Left colon (tissue), 2 donors: ENCODE data around the gene GLCCI1. TPM values are rescaled to one million over a fixed set of nuclear protein-coding genes. Genes with fewer than 3 reads are reported as not detected.
A peak's percentile ranks its signal among the peaks of the same experiment; 100 is the strongest.

ENCODE experiments used
- ATAC-seq: fragments of 200-7000 bp; cut with Tn5 transposase; one replicate; pipeline ENCODE4 v1.9.1; 2020; ENCODE audit warnings: mild to moderate bottlenecking, moderate library complexity
- DNase-seq, 2 donors: peaks; one replicate each; pipeline ENCODE4 v3.0.0-alpha.2; 2020
- intact Hi-C, 2 donors: fragments of 100-400 bp; cut with DNase I in 1 of 2; cut with micrococcal nuclease in 1 of 2; formaldehyde crosslinking; loops; one replicate each; pipeline versions ENCODE4 v1.11.2 to v1.14.0; 2022; cut with DNase I, micrococcal nuclease
- total RNA-seq, 2 donors: library from RNA; stranded (reverse); fragmentation: NEBNext Ultra II Directional; extraction: Animal tissue kit (Norgen Biotek cat#: 25700); gene quantifications; one replicate each; pipeline ENCODE4 v1.2.1, GENCODE V29; 2021
- donor health status: DM: no; HTN: no; CAD: no.
- donor health status: DM: yes; HTN: yes; CAD: no.

Gene GLCCI1
- total RNA-seq, 2 donors from 2014 or later = 10.5 to 12.3 TPM

DNA sequence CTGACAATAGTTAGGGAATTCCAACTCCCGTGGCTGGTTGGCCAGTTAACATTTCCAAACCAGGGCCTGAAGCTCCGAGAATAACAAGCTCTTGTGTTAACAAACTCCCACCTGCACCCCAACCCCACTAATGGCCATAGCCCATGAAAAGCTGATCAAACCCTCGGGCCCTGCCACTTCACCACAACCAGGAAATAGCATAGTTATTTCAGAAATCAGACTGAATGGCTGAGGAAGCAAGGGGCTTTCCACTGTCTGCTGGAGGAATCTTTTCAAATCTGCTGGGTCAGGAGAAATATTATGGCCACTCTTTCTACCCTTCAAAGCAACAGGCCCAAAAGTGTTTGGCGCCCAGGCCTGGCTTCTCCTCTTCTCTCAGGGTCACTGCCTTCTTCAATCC is 145.6 kb downstream of the GLCCI1 start:
- intact Hi-C loops = no loop called here
- DNase-seq (no peak), ATAC-seq (no peak)

DNA sequence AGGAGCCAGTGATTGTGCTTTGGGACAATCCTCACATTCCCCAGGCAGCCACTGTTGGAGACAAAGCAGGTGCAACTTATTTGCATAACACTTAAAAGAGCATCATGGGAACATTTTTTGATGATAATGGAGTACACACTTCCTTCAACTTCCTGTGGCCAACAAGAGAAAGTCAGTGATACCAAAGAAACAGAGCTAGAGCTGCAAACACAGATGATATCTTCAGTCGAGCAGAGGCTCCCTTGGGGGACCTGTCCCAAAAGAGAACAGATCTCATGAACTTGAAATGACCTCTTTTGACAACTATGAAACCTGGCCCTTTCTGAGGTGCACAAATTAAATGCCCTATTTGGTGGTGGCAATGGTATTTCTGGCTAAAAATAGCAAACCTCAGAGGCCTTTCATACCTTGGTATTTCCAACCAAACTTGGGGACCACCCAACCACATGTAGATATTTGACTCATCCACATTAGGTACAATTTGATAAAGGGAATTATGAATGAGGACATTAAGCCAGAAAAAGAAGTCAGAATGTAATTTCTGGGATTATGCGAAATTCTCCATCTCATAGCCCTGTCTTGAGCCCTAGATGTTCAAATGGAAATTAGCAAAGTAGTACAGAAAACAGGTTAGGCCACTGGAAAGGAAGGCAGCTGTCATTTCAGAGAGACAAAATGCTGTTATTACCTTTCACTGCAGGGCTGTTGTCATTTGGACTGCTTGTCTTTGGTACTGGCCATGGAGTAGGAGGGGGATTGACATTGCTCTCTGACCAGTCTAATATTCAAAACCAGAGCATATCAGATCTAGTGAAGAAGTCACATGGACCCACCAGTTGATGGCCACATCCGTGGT is 147.2 kb downstream of the GLCCI1 start:
- ATAC-seq = no peak
- intact Hi-C loops = no loop called here
- no peak for DNase-seq

DNA sequence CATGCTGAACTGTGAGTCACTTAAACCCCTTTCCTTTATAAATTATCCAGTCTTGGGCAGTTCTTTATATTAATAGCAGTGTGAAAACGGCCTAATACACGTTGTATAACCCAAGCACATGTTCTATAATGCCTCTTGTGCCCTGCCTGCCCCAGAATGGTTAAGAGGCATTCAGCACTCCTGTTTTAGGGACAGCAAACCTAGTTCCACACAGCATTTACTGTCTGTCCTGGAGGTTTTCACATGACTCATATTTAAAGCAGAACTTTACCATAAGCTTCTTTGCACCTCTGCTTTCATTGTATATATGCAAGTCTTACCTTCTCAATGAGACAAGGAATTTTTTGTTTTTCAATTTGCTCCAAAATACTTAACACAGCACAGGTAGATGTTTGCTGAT is 148.6 kb downstream of the GLCCI1 start:
- intact Hi-C loops = no loop called here
- no peak for ATAC-seq
- DNase-seq = no peak

DNA sequence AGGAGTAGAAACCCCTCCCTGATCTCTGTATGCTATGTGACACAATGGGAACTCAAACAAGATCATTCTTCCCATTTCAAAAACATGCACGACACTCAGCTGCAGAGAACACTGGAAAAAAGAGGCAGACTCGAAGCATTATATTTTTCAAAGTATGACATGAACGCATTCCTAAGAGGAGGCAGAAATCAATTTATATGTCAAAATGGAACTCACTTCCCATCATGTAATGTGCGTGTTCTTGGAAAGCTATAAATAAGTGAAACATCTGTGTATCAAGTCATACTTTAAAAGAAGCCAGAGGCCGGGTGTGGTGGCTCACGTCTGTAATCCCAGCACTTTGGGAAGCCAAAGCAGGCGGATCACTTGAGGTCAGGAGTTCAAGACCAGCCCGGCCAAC is 150.7 kb downstream of the GLCCI1 start:
- DNase-seq (no peak), ATAC-seq (no peak)
- intact Hi-C loops = no loop called here

DNA sequence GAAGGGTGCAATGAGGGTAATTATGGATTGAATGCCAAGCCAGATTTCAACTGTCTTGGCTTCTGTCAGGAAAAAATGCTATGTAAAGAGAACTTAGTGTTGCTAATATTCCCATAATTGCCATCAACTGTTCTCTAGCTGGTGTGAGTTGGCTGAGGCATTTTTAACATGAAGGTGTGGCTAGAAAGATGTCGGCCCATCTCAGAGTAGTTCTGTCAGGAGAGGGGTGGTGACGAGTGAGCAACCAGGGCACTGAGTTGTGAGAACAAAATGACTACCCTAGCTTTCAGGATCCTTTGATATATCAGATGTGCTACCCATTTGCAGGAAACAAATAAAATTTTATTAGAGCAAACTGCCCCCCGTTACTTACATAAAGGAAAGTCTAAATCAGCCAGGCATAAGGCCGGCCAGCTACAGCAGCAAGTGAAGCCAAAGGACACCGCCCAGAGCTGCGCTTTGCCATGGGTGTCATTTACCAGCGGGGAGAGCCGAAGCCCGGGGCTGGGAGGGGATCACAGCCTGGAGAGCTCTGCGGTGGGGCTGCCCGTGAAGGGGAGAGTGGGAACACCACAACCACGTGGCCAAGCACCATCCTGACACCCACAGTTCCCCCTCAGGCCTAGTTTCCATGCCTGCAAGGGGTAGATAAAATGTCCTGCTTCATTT is 151.9 kb downstream of the GLCCI1 start:
- no peak for DNase-seq
- no peak for ATAC-seq
- intact Hi-C loops = no loop called here

DNA sequence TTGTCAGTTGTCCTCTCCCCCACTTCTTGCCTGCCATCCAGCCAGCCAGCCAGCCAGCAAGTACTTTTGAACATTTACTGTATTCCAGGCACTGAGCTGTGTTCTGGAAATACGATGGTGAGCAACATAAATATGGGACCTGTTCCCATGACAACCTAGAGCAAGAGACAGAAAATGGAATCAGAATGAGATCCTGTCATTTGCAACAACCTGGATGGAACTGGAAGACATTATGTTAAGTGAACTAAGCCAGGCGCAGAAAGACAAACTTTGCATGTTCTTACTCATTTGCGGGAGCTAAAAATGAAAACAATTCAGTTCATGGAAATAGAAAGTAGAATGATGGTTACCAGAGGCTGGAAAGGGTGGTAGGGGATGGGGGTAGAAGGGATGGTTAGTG is 152.6 kb downstream of the GLCCI1 start:
- intact Hi-C loops = no loop called here
- ATAC-seq (no peak), DNase-seq (no peak)

DNA sequence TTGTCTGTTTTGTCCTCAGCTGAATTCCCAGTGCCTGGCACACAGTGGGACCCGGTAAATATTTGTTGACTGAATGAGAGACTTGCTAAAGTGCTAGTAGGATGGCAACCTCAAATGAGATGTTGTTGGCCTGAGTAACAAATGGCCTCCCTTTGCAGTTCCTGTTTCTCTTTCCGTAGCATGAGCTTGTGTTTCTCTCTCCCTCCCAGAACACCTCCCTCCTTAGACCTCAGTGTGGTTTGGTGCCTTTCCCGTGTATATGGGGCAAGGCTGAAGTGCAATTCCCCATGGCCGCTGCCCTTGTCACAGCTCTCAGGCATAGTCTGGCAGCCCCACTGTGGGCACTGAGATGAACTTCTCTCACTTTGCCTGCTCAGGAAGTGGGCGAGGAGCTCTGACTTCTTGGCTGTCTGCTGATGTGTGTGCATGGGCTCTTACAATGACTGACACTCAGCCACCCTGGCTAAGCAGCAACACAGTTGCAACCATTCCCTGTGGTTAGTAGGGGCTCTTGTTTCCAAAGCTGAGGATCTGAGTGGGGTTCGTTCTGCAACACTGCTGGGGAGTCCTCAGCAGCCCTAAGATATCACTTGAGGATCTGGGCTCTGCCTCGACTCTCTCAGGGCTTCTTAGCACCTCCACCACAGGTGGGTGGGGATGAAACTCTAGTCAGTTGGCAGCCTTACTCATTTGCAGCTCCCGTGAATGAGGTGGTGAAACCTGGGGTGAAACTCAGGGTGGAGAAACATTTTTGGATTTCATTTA is 157.3 kb downstream of the GLCCI1 start:
- DNase-seq = peak in 1 of 2 donors; percentile 44
- peak; percentile 48 for ATAC-seq
- intact Hi-C loops = no loop called here

DNA sequence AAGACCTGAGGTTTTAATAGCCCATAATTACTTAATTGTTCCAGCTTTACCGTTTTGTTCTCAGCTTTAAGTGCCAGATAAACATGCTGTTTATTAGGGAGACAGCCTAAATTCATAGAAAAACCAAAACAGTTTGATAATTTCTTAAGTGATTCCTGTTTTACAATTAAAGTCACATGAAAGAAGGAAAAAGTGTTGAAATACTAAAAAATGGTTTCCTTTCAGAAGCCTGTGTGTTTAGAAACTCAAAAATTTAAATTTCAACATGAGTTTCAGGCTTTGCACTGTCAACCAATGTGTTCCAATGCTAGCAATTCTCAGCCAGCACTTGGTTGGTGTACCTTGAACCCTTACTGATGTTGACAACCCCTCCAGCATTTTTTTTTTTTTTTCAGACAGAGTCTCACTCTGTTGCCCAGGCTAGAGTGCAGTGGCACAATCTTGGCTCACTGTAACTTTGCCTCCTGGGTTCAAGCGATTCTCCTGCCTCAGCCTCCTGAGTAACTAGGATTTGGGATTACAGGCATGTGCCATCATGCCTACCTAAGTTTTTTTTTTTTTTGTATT is 158.1 kb downstream of the GLCCI1 start:
- intact Hi-C loops = no loop called here
- ATAC-seq (no peak), DNase-seq (no peak)

DNA sequence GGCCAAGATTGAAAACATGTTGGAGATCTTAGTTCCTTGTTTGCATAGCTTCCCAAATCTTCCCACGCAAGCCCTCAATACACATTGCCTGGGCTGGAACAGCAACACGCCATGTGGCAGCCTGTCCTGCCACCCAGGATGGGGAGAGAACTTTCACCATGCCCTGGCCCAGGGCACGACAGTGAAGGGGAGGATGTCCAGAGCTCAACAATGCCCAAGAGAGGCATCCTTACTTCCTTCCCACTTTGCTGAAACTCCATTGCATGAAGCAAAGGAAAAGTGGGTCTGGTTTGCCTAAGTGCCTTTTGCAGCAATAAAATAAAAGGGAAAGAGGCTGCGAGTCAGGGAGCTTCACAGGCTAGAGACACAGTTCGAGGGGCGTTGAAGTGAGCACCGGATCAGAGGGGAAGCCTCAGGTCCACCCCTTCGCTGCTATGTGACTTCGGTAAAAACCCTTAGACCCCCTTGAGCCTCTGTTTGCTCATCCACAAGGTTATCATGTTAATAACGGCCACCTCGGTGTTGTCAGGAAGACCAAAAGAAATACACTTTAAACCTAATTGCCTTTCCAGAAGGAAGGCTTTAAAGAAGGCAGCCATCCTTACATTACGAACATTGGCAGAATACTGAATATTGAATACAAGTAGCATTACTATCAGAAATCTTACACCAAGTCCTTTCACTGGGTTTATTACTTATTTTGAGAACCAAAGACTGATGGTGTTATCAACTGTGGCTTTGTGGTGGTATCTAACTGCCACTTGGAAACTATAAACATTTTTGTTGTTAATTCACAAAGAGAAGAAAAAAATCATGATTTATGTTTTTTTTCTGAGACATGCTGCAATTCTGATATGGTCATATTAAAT is 160.1 kb downstream of the GLCCI1 start:
- no peak for ATAC-seq
- intact Hi-C loops = no loop called here

DNA sequence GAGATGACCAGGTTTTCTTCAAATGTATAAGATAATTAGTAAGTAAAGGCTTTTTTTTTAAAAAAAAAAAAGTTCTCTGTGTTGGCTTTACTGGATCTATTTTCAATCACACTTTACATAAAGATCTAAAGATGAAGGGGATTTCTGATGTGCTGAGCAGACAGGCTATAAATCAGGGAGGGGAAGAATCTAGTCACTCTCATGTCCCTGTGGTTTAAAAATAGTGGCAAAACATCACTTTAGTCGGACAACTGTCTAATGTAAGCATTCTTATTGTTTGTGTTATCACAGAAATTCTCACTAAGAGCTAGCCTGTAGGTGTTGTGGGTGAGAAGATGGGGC is 160.7 kb downstream of the GLCCI1 start:
- intact Hi-C loops = no loop called here
- no peak for DNase-seq
- no peak for ATAC-seq

More for the DNA sequence above, 160.1 kb downstream of the GLCCI1 start:
- DNase-seq = no peak

DNA sequence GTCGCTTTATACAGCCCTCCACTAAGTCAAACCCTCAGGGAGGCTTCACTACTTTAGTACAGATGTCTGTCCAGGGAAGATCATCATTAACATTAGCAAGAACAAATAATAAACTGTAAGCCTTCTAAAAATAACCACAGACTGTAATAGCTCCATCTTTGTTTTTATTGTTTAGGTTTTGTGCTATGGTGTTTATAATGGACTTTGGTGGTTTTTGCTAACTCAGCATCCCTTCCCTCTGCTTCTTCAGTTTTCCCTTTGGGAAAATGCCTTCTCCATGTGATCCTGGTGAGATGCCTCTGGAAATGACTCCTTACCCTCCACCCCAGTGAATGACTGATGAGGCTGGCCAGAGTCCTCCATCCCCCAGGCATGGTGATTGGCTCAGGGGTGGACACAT is 162.1 kb downstream of the GLCCI1 start:
- intact Hi-C loops = no loop called here
- ATAC-seq = no peak
- no peak for DNase-seq

DNA sequence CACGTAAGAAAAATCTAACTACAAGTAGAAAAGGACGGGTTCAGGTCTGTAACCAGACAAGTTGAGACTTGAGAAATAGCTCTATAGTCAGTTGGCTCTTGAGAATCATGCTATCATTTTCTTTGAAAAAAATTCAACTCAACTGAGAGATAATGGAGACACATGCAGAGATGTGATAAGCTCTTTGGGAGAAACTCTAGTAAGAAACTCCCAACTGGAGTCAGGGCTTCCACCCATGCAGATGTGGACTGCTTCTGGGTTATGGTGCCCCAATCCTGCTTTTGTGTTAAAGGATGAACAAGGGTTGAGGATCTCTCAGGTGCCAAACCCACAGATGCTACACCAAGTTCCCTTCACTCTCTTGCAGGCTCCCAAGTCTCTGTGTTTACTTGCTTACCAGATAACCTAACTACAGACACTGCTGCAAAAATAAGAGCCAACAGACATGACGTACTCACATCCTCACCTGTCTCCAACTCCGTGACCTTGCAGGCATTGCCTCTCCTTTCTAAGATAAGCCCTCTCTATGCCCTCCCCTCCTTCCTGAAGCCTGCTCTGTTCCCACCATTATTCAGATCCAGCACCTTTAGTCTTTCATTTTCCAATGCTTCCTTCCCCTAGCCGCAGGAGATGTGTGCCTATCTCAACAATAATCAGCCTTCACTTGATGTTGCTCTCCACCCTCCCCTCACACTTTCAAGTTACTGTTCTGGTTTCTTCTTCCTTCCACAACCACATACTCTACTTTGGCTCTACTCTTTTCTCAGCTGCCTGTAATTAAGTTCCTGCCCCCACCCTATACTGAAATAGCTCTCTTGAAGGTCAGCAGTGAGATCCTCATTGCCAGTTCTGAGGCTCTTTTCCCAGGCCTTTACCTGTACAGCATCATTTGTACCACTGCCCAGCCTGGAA is 163.4 kb downstream of the GLCCI1 start:
- DNase-seq (no peak), ATAC-seq (peak; percentile 26)
- intact Hi-C loops = no loop called here

DNA sequence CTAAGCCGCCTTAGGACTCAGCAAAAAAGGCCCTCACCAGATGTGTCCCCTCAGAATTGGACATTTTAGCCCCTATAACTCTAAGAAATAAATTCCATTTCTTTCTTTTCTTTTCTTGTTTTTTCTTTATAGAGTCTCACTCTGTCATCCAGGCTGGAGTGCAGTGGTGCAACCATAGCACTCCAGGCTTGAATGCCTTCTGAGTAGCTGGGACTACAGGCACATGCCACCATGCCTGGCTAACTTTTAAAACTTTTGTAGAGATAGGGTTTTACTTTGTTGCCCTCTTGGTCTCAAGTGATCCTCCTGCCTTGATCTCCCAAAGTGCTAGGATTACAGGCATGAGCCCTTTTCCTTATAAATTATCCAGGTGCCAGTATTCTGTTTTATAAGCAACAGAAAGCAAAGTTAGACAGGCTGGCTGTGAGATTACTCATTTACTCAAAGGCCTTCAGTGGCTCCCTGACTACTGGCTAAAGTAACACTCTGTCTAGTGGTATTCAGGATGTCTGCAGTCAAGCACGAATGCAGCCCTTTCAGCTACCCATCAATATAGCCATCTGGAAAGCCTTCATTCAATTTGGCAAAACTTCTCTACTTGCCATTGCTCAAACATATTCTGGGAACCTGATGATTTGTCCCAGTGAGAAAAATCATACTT is 164.7 kb downstream of the GLCCI1 start:
- ATAC-seq (no peak), DNase-seq (no peak)
- intact Hi-C loops = no loop called here

DNA sequence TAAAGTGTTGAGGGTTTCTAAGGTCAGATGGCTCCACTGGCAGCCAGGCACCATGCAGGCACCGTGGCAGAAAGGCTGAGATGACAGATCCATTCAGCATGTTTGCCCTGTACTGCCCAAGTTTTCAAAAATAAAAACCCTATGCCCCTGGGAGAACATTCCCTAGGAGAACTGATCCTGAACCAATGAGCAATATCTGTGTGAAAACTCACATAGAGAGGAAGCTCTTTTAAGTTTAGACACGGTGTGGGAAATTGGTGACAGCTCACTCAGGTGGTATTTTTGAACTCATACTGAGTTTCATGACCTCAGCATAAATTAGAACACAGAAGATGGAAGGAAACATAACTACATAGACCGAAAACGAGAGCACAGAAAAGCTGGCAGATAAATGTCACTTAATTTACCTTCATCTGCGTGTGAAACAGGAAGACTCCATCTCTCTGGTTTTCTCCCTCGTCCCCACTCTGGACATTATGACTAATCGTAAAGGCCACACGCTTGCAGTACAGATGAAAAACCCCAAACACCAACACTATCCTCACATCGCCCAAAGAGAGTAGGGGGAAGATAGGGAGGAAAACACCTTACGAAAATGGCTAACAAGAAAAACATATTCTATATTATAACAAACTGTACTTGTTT is 165.6 kb downstream of the GLCCI1 start:
- ATAC-seq = no peak
- intact Hi-C loops = no loop called here
- DNase-seq = no peak

DNA sequence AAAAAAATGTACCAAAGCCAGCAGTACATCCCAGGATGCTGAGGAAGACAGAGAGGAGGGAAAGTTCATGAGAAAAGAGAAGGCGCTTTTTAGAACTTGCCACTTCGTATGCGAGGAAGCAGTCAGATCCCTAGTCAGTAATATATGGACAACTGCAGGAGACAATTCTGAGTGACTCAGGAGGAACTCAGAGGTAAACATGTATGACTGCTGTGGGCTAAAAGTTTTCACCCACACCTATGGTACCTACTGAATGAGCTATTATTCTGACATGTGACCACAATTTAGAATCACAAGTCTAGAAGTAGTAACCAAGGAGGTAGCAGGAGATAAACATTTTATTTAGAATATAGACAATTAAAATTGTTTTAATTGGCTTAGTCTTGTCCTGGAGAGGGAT is 166.8 kb downstream of the GLCCI1 start:
- intact Hi-C loops = no loop called here
- DNase-seq (no peak), ATAC-seq (no peak)

DNA sequence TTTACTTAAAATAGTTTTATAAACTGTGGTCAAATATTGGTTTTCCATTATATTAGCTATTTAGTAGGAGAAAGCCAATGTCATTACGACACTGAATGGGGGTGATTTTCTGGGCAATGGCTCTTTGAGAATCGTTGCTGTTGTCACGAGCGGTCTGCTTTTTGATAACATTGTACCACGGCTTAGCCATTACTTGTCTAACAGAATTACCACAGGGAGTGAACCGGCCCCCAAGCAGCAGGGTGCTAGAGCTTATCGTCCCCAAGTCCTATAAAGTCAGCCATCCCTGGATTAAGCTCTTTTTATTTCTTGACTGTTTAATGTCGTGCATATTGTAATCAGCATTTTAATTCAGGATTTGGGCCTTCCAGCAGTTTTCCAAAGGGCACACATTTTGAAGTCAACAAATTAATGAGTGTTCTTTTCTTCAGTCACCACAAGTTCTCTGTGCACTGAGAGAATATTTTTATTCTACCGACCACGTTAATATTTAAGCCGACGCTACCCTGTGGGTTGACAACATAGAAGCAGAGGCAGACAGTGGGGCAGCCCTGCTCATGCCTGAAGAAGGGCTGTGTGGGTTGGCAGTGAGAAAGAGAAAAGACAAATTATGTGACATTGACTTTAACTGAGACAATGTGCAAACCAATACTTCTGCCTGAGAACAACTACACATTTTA is 167.6 kb downstream of the GLCCI1 start:
- intact Hi-C loops = no loop called here
- DNase-seq = no peak
- ATAC-seq = no peak
